BJ (cell line): ENCODE measurements around the gene TRMT2A. TPM values are rescaled to one million over a fixed set of nuclear protein-coding genes. Genes with fewer than 3 reads are reported as not detected.

Source experiments
- CTCF ChIA-PET: fragments of 350-600 bp; formaldehyde crosslinking; extraction: SDS; loops from one replicate; lab custom pipeline; 2021; ENCODE audit warnings: antibody characterized with exemption, inconsistent platforms; lab: Yijun Ruan, JAX
- POLR2A ChIA-PET: fragments of 300-600 bp; sonication (Branson Sonifier 250); formaldehyde crosslinking; extraction: SDS; loops from one replicate; lab custom pipeline; 2021; ENCODE audit warnings: antibody characterized with exemption; lab: Charles Lee
- DNase-seq: peaks from one replicate; pipeline ENCODE4 v3.0.0-alpha.2; 2011; ENCODE audit warnings: low read depth
- H3K27me3 ChIP-seq: 2 replicates; pipeline ENCODE4 v1.6.0; 2011; ENCODE audit warnings: low read length; ENCODE audit not compliant: control insufficient read depth, insufficient read depth
- H3K36me3 ChIP-seq: 2 replicates; pipeline ENCODE4 v1.5.1; 2011; ENCODE audit warnings: low read length; ENCODE audit not compliant: control insufficient read depth, insufficient read depth
- H3K4me3 ChIP-seq: 2 replicates; pipeline ENCODE4 v1.5.1; 2011; ENCODE audit warnings: low read depth, mild to moderate bottlenecking, control low read depth, low read length
- polyA plus RNA-seq: library from polyadenylated mRNA; depleted of rRNA; stranded (reverse); fragments of >200 nt; gene quantifications from 2 replicates; pipeline ENCODE4 v1.2.3, GENCODE V29; 2011
- TF ChIP-seq, protein P1 (sequence below): IDR thresholded peaks from 2 replicates; pipeline ENCODE4 v1.5.1; 2011; ENCODE audit warnings: low read depth, mild to moderate bottlenecking, control low read depth, inconsistent platforms, low read length, moderate library complexity; ENCODE audit not compliant: insufficient read depth

The TRMT2A gene
- polyA plus RNA-seq, 1 experiment = 34.2 TPM

DNA sequence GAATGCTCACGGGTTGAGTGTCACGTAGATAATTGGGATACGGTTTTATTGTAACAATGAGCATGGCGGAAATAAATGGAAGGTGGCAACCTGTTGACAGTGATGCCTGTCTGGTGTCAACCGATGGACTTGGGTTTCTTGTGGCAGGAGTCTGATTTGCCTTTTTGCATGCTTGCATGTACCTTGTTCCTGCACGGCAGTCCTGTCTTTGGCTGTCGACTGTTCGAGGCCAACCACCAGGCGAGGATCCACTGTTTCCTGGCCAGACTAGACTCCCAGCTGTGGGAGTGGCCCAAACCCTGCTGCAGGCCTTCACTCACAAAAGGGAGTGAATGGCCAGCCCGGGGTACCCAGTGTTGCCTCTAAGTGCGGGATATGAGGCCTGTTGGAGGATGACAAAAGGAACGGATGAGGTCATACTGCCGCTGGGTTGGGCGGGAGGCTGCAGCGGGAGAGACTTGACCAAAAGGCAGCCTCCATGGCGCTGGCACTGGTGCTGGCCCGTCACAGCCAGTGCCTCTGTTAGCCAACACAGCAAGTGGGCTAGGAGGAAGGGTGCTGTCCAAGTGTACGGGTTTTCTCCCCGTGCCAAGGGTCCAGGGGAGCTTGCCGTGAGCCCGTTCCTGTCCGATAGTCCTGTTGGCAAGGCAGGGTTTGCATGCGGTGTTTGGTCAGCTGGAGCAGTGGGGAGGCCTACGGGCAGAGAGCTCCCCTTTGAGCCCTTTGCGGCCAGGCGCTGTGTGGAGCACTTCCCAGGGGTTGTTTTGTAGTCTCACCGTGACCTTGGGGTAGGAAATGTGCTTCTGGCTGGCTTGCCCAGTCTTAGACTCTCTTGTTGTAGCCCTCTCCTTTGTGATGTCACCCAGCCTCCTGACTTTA, 36.0 kb downstream of the TRMT2A start:
- no peaks in the 10 kb centered on the region for H3K27me3 ChIP-seq
- TF ChIP-seq, protein P1, sequence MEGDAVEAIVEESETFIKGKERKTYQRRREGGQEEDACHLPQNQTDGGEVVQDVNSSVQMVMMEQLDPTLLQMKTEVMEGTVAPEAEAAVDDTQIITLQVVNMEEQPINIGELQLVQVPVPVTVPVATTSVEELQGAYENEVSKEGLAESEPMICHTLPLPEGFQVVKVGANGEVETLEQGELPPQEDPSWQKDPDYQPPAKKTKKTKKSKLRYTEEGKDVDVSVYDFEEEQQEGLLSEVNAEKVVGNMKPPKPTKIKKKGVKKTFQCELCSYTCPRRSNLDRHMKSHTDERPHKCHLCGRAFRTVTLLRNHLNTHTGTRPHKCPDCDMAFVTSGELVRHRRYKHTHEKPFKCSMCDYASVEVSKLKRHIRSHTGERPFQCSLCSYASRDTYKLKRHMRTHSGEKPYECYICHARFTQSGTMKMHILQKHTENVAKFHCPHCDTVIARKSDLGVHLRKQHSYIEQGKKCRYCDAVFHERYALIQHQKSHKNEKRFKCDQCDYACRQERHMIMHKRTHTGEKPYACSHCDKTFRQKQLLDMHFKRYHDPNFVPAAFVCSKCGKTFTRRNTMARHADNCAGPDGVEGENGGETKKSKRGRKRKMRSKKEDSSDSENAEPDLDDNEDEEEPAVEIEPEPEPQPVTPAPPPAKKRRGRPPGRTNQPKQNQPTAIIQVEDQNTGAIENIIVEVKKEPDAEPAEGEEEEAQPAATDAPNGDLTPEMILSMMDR = no peak
- peak overlapping the region; percentile 58 for H3K4me3 ChIP-seq
- ChIA-PET POLR2A (no interaction called here), CTCF (no interaction called here)
- no peak for DNase-seq
- H3K36me3 ChIP-seq = peaks cover 2% of the 10 kb centered on the region

DNA sequence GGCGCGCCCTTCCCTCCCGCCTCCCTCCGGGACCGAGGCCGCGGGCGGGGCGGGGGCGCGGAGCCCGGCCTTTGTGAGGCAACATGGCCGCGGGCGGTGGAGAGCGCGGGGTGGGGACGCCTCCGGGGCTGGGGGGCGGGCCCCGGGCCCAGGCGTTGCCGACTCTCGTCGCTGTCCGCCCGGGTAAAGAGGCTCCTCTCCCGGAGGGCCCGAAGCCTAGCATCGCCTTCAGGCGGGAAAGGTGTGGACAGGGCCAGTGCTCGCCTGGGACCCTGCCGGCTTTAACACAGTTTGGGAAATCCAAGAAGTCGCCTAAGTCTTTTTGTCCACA, 36.6 kb downstream of the TRMT2A start:
- no peak for DNase-seq
- ChIA-PET CTCF (no interaction called here), POLR2A (no interaction called here)
- Histone ChIP-seq H3K27me3 (no peaks in the 10 kb centered on the region), H3K4me3 (peak overlapping the region; percentile 58), H3K36me3 (no peaks in the 10 kb centered on the region; the same call in 1 of the 2 replicates)
- TF ChIP-seq, protein P1 = no peak

DNA sequence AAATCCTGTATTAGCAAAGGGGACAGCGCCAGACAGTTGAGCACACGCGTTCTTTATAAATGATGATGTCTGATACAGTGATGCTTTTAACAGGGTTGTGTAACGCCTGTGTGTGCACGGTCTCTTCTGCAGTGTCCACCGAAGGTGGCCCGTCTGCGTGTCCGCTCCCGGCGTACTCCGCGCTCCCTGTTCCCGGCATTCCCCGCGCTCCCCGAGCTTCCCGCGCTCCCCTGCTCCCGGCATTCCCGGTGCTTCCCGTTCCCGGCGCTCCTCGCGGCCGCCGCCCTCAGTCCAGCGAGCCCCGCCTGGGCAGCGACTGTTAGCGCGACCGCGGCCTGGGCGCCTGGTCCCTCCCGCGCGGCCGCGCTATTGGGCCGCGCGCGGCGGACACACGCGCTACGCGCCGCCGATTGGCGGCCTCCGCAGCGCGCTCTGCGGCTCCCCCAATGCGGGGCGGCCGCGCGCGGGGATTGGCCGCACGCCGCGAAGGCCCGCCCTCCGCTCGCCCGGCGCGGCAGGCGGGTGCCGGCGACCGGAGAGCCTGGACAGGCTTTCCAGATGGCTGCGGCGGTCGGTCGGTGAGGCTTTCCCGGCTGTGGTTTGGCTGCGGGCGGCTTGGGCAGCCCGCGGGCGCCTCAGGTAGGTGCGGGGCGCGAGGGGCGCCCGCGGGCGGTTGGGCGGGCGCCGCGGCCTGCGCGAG, 37.1 kb downstream of the TRMT2A start, which contains the start of gene DGCR8:
Gene DGCR8 (plus strand): TSS at position 497 of the 700 bp plus-strand sequence. CDS start 5,723 bp downstream, outside the sequence.
- DNase-seq = peak; percentile 71
- TF ChIP-seq, protein P1 = no peak
- ChIA-PET CTCF (no interaction called here), POLR2A (no interaction called here)
- Histone ChIP-seq H3K27me3 (no peaks in the 10 kb centered on the region), H3K4me3 (peak within 1 kb of the TSS; percentile 58), H3K36me3 (no peaks in the 10 kb centered on the region; the same call in 1 of the 2 replicates)

DNA sequence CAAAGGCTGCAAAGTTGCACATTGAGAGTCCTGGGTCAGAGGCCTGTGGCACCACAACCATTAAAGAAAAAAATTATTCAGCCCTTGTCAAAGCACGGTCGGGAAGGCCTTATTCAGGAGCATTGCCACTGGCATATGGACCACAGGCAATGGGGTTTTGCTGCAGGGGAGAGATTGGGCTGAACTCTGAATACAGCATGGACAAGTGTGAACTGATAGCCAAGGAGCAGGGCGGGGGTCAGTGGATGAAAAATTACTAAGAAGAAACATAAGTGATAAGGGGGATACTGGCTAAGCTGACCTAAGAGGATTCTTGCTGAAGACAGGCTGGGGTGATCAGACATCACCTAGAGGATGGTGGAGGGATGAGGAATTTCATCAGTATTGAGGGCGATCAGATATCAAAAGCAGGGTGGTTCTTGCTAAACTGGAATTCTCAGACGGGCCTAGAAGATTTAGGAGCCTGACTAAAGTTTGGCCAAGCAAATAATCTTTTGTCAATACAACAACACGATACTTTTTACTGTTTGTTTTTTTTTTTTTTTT, 40.3 kb downstream of the TRMT2A start:
- DNase-seq = no peak
- no peaks in the 10 kb centered on the region for H3K27me3 ChIP-seq
- POLR2A ChIA-PET = no interaction called here
- CTCF ChIA-PET = interaction anchor here (1.0 kb wide), 1 partner anchor 129 kb away, joined by 3 read pairs; no protein-coding TSS in a partner anchor
- TF ChIP-seq, protein P1 = no peak
- H3K4me3 ChIP-seq = no peak overlapping the region
- no peaks in the 10 kb centered on the region for H3K36me3 ChIP-seq

DNA sequence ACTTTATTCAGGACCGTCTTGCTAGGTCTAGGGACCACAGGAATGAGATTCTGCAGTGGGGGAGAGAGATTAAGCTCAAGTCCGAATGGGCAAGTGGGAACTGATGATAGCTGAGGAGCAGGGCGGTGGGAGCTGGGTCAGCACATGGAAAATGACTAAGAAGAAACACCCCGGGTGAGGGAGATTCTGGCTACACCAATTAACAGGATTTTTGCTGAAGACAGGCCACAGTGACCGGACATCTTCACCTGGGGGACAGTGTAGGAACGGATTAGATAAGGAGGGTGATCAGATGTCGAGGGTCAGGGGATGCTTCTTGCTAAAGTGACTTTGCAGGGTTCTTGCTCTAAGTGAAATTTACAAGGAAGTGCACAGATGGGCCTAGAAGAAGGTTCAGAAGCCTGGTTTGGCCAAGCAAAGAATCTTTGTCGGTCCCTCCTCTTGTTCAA, 45.5 kb downstream of the TRMT2A start:
- Histone ChIP-seq H3K4me3 (no peak overlapping the region), H3K27me3 (no peaks in the 10 kb centered on the region), H3K36me3 (no peaks in the 10 kb centered on the region)
- ChIA-PET POLR2A (no interaction called here), CTCF (interaction anchor here (1.2 kb wide), 1 partner anchor 9 kb away, joined by 4 read pairs; no protein-coding TSS in a partner anchor)
- no peak for DNase-seq
- TF ChIP-seq, protein P1 = no peak
